ENCODE measurements around the gene ITGB3BP. TPM values are rescaled to one million over a fixed set of nuclear protein-coding genes. Genes with fewer than 3 reads are reported as not detected.

Gene ITGB3BP
- total RNA-seq, 1 donor from 2014 or later: 40.3 TPM

- H3K27ac Mint-ChIP-seq: no peak overlapping the region
- no peak for TF ChIP-seq CTCF (IDR thresholded peaks at IDR 0.05; ENCODE audit: unreplicated experiment)
- H3K4me3 Mint-ChIP-seq (ENCODE audit: low read depth): no peak overlapping the region
- H3K9me3 Mint-ChIP-seq (ENCODE audit: low read depth): peaks cover 2% of the 10 kb centered on the region
- H3K4me1 Mint-ChIP-seq (ENCODE audit: low read depth): no peaks in the 10 kb centered on the region
- DNase-seq (ENCODE audit: low spot score, unreplicated experiment): no peak
- H3K36me3 Mint-ChIP-seq (ENCODE audit: insufficient read depth): peaks cover 8% of the 10 kb centered on the region
- no peaks in the 10 kb centered on the region for H3K27me3 Mint-ChIP-seq
Observed at GRCh38 chr1:63559357-63559756, 36.3 kb upstream of the ITGB3BP start.

GRCh38 chr1:63557365-63557987, 34.5 kb upstream of the ITGB3BP start:
- no peaks in the 10 kb centered on the region for H3K27me3 Mint-ChIP-seq
- no peak for DNase-seq (ENCODE audit: low spot score, unreplicated experiment)
- peak; percentile 68 for TF ChIP-seq CTCF (IDR thresholded peaks at IDR 0.05; ENCODE audit: unreplicated experiment)
- no peak overlapping the region for H3K4me3 Mint-ChIP-seq (ENCODE audit: low read depth)
- no peaks in the 10 kb centered on the region for H3K9me3 Mint-ChIP-seq (ENCODE audit: low read depth)
- H3K27ac Mint-ChIP-seq: no peak overlapping the region
- H3K36me3 Mint-ChIP-seq (ENCODE audit: insufficient read depth): peaks cover 6% of the 10 kb centered on the region
- no peaks in the 10 kb centered on the region for H3K4me1 Mint-ChIP-seq (ENCODE audit: low read depth)

GRCh38 chr1:63555480-63555879, 32.5 kb upstream of the ITGB3BP start:
- Mint-ChIP-seq H3K9me3 (ENCODE audit: low read depth) (no peaks in the 10 kb centered on the region), H3K27me3 (no peaks in the 10 kb centered on the region), H3K4me1 (ENCODE audit: low read depth) (no peaks in the 10 kb centered on the region), H3K36me3 (ENCODE audit: insufficient read depth) (peaks cover 7% of the 10 kb centered on the region), H3K27ac (no peak overlapping the region), H3K4me3 (ENCODE audit: low read depth) (no peak overlapping the region)
- no peak for TF ChIP-seq CTCF (IDR thresholded peaks at IDR 0.05; ENCODE audit: unreplicated experiment)
- no peak for DNase-seq (ENCODE audit: low spot score, unreplicated experiment)

- Mint-ChIP-seq H3K27ac (no peak overlapping the region), H3K9me3 (ENCODE audit: low read depth) (no peaks in the 10 kb centered on the region), H3K4me1 (ENCODE audit: low read depth) (no peaks in the 10 kb centered on the region), H3K36me3 (ENCODE audit: insufficient read depth) (peaks cover 10% of the 10 kb centered on the region), H3K4me3 (ENCODE audit: low read depth) (no peak overlapping the region), H3K27me3 (no peaks in the 10 kb centered on the region)
- DNase-seq (ENCODE audit: low spot score, unreplicated experiment): no peak
- no peak for TF ChIP-seq CTCF (IDR thresholded peaks at IDR 0.05; ENCODE audit: unreplicated experiment)
Observed at GRCh38 chr1:63548877-63549276, 25.9 kb upstream of the ITGB3BP start.

GRCh38 chr1:63548303-63548702, 25.3 kb upstream of the ITGB3BP start:
- Mint-ChIP-seq H3K4me1 (ENCODE audit: low read depth) (no peaks in the 10 kb centered on the region), H3K36me3 (ENCODE audit: insufficient read depth) (peaks cover 10% of the 10 kb centered on the region), H3K27me3 (no peaks in the 10 kb centered on the region), H3K27ac (no peak overlapping the region), H3K4me3 (ENCODE audit: low read depth) (no peak overlapping the region), H3K9me3 (ENCODE audit: low read depth) (no peaks in the 10 kb centered on the region)
- TF ChIP-seq CTCF (IDR thresholded peaks at IDR 0.05; ENCODE audit: unreplicated experiment): no peak
- no peak for DNase-seq (ENCODE audit: low spot score, unreplicated experiment)

Measured in progenitor cell of endocrine pancreas (in vitro differentiated cells).